GM19328 (cell line): ENCODE results near the gene CEP43.

ENCODE experiments used
- ATAC-seq: cut with Tn5 transposase; IDR thresholded peaks from one replicate; pipeline ENCODE4 v1.9.1; 2021; ENCODE audit warnings: mild to moderate bottlenecking, moderate library complexity; ENCODE audit not compliant: unreplicated experiment

Gene CEP43

GRCh38 chr6:167005350-167006159, 6.4 kb downstream of the CEP43 start:
- no peak for ATAC-seq

GRCh38 chr6:167007985-167008384, 8.8 kb downstream of the CEP43 start:
- ATAC-seq = no peak

GRCh38 chr6:167013067-167013466, 13.9 kb downstream of the CEP43 start:
- no peak for ATAC-seq

- ATAC-seq = no peak
Observed at GRCh38 chr6:167013946-167014345, 14.7 kb downstream of the CEP43 start.

- no peak for ATAC-seq
Observed at GRCh38 chr6:167015302-167015701, 16.1 kb downstream of the CEP43 start.

GRCh38 chr6:167020206-167020605, 21.0 kb downstream of the CEP43 start:
- ATAC-seq = no peak

GRCh38 chr6:167027308-167027707, 28.1 kb downstream of the CEP43 start:
- no peak for ATAC-seq

- no peak for ATAC-seq
Observed at GRCh38 chr6:167027772-167028171, 28.6 kb downstream of the CEP43 start.

GRCh38 chr6:167030222-167031072, 31.2 kb downstream of the CEP43 start:
- ATAC-seq = no peak

- no peak for ATAC-seq
Observed at GRCh38 chr6:167031082-167031709, 32.0 kb downstream of the CEP43 start.

GRCh38 chr6:167034056-167034455, 34.9 kb downstream of the CEP43 start:
- no peak for ATAC-seq

GRCh38 chr6:167037762-167038161, 38.6 kb downstream of the CEP43 start:
- no peak for ATAC-seq

- no peak for ATAC-seq
Observed at GRCh38 chr6:167044696-167045095, 45.5 kb downstream of the CEP43 start.

GRCh38 chr6:167045828-167046580, 46.8 kb downstream of the CEP43 start:
- no peak for ATAC-seq

- peak; percentile 13 for ATAC-seq
Observed at GRCh38 chr6:167046861-167047495, 47.8 kb downstream of the CEP43 start.

GRCh38 chr6:167047554-167047953, 48.4 kb downstream of the CEP43 start:
- peak; percentile 70 for ATAC-seq
